GM03348 (cell line): Measurements from ENCODE around the gene LYVE1.
A peak's percentile ranks its signal among the peaks of the same experiment; 100 is the strongest.

Experiments
- DNase-seq: peaks from one replicate; pipeline ENCODE4 v3.0.0; 2012; ENCODE audit warnings: low spot score

LYVE1 gene

GRCh38 chr11:10556590-10556989 lies 11.9 kb downstream of the LYVE1 start:
- DNase-seq = no peak

GRCh38 chr11:10551845-10552352 lies 16.6 kb downstream of the LYVE1 start:
- DNase-seq = no peak

- no peak for DNase-seq
Measured at GRCh38 chr11:10551290-10551592, 17.2 kb downstream of the LYVE1 start.

DNA sequence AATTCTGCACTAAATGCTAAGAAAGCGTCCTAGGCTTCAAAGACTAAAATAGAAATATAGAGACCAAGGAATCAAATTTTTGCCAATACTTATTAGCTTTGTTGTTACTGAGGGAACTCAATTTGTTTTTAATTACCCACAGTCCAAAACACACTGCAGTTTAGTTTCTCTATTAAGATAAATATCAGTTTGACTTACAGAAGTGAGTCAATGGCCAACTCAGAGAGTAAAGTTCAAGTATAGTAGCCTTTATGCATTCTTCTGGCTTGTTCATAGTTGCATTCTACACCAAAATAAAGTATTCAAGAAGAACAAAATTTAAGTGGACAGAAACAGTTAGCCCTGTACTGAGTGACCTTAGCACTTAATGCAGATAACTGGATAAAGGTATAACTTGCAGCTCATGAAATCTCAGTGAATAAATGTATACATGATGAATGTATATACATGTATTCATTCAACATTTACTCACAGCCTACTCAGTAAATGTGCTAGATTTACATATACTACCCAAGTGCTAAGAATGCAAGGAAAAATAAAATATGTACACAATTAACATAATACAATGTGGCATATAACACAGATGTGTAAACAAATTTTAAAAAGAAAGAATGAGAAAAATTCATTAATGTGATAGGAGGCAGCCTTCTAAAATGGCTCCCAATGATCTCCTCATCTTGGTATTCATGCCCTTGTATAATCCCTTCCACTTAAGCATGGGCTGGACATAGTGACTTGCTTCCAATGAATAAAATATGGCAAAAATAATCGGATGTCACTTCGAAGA lies 17.8 kb downstream of the LYVE1 start:
- peak; percentile 57 for DNase-seq

GRCh38 chr11:10544491-10545465 lies 23.7 kb downstream of the LYVE1 start:
- DNase-seq = no peak

- no peak for DNase-seq
Measured at GRCh38 chr11:10543782-10544181, 24.7 kb downstream of the LYVE1 start.

- DNase-seq = no peak
Measured at GRCh38 chr11:10542776-10543175, 25.7 kb downstream of the LYVE1 start.

DNA sequence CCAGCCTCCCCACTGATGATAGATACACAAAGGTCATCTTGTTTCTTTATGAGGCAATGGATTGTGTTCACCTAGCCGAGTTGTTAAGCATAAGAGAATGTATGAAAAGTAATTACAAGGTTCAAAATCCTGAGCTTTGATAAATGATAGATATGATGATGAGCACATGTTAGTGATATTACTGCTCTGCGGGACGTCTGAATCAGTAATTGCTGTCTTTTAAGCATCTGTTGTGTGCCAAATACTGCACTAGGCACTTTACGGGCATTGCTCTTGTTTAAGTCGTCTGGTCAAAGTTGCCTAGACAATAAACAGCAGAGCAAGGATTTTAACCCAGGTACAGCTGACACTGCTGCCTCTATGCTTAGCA lies 26.9 kb downstream of the LYVE1 start:
- DNase-seq = no peak

DNA sequence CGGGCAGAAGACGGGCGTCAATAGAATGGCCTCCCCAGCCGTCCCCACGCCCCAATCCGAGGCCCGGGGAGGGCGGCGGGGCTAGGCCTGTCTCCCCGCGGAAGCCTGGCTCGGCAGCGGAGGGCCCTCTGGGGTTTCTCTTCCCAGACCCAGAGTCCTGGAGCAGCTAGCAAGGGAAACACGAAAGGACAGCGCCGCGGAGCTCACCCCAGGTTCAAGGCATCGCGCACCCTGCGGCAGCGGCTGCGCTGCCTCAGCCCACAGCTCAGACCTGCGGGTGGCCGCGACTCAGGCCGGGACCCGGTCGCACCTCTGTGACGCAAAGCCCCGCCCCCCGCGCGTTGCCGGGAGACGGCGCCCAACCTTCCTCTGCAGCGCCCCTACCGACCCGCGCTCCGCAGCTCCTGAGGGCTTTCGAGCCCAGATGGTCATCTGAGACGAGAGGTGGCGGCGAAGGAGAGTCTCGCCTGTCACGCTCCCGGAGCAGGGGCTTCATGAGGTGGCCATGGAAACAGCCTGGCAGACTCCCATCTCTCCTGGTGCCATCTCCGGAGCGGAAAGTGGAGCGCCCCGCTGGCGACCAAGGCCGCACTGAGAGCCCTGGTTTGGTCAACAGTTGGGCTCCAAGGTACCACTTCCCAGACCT lies 27.4 kb downstream of the LYVE1 start, which contains the start of gene RNF141:
TSS of gene RNF141 (minus strand) at position 273 of the 646 bp plus-strand sequence. CDS start 7,029 bp downstream, outside the sequence.
- peak; percentile 98 for DNase-seq

GRCh38 chr11:10540546-10540914 lies 27.9 kb downstream of the LYVE1 start:
- DNase-seq = peak; percentile 45

DNA sequence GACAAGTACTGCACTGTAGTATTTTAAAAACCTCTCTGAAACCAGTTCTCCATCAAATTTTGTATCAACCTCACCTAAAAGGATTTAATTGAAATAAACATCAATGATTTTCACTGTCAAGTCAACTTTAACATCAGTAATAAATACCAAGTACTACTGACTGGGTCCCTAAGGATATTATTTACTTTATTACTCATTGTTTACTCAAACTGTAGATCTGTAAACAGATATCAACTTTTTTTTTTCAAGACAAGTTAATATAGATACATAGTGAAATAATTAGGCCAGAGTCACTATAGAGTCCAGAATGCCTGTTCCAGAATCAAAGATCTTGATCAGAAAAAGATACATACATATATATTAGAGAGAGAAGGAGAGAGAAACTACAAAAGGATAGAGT lies 29.1 kb downstream of the LYVE1 start:
- DNase-seq = no peak

- DNase-seq = no peak
Measured at GRCh38 chr11:10538924-10539323, 29.5 kb downstream of the LYVE1 start.

- DNase-seq = no peak
Measured at GRCh38 chr11:10537600-10537999, 30.9 kb downstream of the LYVE1 start.

DNA sequence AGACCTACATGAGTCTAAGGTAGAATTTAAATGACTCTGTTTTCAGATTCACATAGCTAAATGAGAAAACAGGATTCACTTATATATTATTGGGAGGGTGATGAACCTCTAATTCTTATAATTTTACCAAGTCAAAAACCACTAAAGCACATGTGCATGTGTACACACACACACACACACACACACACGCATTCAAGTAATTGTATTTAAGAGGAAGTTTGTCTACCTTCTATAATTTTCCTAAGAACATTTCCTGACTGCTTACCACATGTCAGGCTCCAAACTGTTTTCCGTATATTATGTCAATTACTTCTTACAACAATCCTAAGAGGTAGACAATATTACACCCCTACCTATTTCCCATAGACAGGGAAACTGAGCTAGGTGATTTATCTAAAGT lies 34.1 kb downstream of the LYVE1 start:
- DNase-seq = no peak

DNA sequence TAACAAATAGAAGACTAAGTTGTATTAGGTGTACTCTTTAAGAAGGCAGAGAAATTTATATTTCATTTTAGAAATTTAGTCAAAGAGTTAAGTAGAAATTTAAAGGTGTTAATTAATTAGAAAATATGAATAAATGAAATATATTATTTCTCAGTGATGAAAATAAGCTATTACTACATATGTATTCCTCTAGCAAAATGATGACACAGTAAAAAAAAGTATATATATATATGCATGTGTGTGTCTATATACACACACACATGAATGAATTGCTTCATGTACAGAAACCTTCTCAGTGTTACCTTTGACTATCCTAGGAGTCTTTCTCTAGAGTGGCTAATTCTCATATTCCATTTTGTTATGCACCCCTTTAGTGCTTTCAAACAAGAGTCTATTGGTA lies 35.1 kb downstream of the LYVE1 start:
- DNase-seq = no peak

DNA sequence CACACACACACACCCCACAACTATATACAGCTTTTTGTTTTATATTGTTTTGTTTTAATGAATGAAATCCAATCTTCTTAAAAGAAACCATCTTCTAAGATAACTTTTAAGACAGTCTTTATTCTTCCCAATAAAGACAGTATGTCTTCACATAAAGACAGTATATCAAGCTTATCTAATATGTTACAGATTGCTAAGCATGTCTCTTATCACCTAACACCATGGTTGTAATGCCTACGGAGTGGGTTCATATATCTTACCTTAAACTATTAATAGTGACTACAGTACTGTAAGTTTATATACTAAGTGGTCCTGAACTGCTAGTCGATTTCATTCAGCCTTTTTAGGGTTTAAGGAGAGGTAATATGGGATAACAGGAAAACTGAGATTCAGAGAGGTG lies 35.9 kb downstream of the LYVE1 start:
- DNase-seq = no peak

- DNase-seq = peak; percentile 26
Measured at GRCh38 chr11:10529279-10529678, 39.2 kb downstream of the LYVE1 start.

- DNase-seq = peak; percentile 19
Measured at GRCh38 chr11:10528121-10528520, 40.3 kb downstream of the LYVE1 start.

DNA sequence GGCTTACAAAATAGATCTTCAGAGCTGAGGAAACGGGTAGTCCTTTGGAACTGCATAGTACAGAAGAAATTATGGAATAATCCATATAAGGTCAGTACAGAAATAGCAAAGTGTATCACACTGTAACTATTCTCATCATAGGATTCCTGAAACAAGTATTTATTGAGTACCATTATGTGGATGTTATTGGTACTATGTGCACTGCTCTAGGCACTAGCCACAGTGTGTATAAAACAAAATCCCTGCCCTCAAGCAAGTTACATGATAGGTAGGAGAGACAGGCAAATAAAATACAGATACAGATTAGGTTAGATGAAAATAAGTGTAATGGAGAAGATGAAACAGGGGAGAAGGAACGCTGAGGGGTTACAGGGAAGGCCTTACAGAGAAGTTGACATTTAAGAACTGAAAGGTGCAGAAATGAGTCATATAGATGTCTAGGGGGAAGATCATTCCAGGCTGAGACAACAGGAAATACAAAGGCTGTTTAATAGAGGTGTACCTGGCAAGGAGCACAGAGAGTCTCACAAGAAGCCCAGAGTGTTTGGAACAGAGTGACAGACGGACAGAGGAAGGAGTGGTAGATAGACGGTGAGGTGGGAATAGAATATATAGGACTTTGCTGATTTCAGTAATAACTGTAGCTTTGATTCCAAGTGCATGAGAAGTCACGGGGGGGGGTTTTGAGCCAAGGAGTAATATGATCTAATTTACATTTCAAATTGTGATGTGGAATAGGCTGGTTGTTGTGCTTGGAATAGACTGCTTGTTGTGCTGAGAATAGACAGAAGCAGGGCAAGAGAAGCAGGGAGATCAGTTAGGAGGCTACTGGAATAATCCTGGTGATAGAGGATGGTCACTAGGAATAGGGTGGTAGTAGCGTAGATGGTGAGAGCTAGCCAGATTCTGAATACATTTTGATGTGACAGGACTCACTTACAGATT lies 41.2 kb downstream of the LYVE1 start:
- DNase-seq = no peak

GRCh38 chr11:10524471-10524870 lies 44.0 kb downstream of the LYVE1 start:
- no peak for DNase-seq

GRCh38 chr11:10522921-10523320 lies 45.5 kb downstream of the LYVE1 start:
- no peak for DNase-seq
